Measurements from ENCODE around the gene COX7B. TPM values are rescaled to one million over a fixed set of nuclear protein-coding genes. Genes with fewer than 3 reads are reported as not detected.
"Not testable (repeated sequence)": the region's sequence is repeated elsewhere in the genome, so short reads cannot be mapped to it uniquely, and the experiment has no call there.

The COX7B gene, protein sequence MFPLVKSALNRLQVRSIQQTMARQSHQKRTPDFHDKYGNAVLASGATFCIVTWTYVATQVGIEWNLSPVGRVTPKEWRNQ
- 456 and 473 TPM in 2 replicates for total RNA-seq (2012; rRNA removed)

DNA sequence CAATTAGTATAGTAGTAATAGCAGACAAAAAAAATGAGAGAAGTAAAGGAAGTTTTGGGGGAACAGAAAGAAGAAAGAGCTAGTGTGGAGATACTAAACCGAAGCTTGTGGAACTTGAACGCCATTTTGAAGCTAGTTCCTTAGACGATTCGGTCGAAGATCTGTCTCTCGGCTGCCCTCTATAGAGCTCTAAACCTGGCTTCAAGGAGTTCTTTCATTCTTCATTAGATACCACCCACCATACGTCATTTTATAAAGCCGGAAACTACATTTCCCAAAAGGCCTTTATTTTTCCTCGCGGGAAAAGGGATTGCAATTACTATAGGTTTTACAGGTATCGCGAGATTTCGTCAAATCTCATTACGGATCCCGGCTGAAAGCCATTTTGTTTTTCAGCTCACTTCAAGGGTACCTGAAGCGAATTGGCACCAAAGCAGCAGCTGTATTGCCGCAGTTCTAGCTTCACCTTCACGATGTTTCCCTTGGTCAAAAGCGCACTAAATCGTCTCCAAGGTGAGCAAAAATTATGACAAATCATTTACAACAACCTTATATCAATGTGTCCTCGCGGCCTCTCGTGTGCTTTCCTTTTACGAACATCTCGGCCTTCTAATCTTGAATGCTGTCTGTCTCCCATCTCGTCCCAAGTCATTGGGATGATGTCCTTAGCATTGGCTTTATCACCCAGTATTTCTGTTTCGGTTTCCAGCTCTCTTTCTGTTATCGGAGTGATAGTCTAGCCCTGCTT, at the start of gene COX7B:
Gene COX7B (plus strand): TSS at position 388 of the 748 bp plus-strand sequence. CDS start 86 bp downstream, at position 474.
- Histone ChIP-seq H3K9ac (ENCODE audit: low read depth, low read length) (peak within 1 kb of the TSS; percentile 83), H3K4me1 (ENCODE audit: control insufficient read depth, insufficient read depth, low read length) (no peaks in the 10 kb centered on the region), H3K9me3 (replicated peaks; ENCODE audit: low read length) (no peaks in the 10 kb centered on the region), H3K4me2 (ENCODE audit: low read length) (peak within 1 kb of the TSS; percentile 66), H3K4me3 (ENCODE audit: low read length) (peak within 1 kb of the TSS; percentile 71), H3K27me3 (ENCODE audit: control insufficient read depth, insufficient read depth, low read length) (no peaks in the 10 kb centered on the region), H3K36me3 (ENCODE audit: insufficient read depth, low read length) (peaks cover 3% of the 10 kb centered on the region)

DNA sequence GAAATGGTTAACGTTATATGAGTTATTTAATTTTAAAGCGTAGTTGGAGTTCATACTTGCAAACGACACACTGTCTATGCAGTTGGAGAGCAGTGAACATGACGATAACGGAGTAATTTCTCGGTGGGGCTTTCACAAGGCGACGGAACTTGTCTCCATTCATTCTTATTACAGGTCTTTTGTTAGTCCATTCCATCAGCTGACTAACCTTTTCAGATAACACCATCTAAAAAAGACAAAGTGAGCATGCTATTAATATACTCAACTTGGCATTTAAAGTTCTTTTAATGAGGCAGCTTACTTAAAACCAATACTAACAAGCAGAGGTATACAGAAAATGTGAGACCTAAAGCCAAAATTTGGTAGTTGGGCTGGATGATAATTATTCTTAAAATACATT, 23.9 kb upstream of the COX7B start:
- Histone ChIP-seq H3K9me3 (replicated peaks; ENCODE audit: low read length) (no peaks in the 10 kb centered on the region), H3K4me2 (ENCODE audit: low read length) (no peak overlapping the region), H3K9ac (ENCODE audit: low read depth, low read length) (no peak overlapping the region), H3K36me3 (ENCODE audit: insufficient read depth, low read length) (no peaks in the 10 kb centered on the region), H3K27me3 (ENCODE audit: control insufficient read depth, insufficient read depth, low read length) (no peaks in the 10 kb centered on the region), H3K4me3 (ENCODE audit: low read length) (no peak overlapping the region), H3K4me1 (ENCODE audit: control insufficient read depth, insufficient read depth, low read length) (no peaks in the 10 kb centered on the region)

DNA sequence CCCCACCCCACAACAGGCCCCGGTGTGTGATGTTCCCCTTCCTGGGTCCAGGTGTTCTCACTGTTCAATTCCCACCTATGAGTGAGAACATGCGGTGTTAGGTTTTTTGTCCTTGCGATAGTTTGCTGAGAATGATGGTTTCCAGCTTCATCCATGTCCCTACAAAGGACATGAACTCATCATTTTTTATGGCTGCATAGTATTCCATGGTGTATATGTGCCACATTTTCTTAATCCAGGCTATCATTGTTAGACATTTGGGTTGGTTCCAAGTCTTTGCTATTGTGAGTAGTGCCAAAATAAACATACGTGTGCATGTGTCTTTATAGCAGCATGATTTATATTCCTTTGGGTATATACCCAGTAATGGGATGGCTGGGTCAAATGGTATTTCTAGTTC, 17.9 kb upstream of the COX7B start:
- H3K9ac ChIP-seq (ENCODE audit: low read depth, low read length); H3K27me3 ChIP-seq (ENCODE audit: control insufficient read depth, insufficient read depth, low read length); H3K4me1 ChIP-seq (ENCODE audit: control insufficient read depth, insufficient read depth, low read length); H3K9me3 ChIP-seq (replicated peaks; ENCODE audit: low read length); H3K4me3 ChIP-seq (ENCODE audit: low read length); H3K36me3 ChIP-seq (ENCODE audit: insufficient read depth, low read length); H3K4me2 ChIP-seq (ENCODE audit: low read length): not testable (repeated sequence)

DNA sequence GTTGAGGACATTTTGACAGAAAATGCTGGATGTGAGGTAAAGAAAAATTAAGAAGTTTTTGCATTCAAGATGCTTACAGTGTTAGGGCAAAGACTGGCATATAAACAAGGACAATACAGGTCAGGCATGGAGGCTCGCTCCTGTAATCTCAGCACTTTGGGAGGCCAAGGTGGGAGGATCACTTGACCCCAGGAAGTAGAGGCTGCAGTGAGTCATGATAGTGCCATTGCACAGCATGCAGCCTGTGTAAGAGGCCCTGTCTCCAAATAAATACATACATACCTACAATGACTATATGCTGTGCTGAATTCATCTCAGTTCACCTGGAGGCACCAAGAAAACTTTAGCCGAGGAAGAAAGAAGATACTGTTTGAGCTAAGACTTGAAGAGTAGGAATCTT, 6.4 kb upstream of the COX7B start:
- Histone ChIP-seq H3K36me3 (ENCODE audit: insufficient read depth, low read length) (no peaks in the 10 kb centered on the region), H3K9me3 (replicated peaks; ENCODE audit: low read length) (no peaks in the 10 kb centered on the region), H3K9ac (ENCODE audit: low read depth, low read length) (no peak overlapping the region), H3K4me3 (ENCODE audit: low read length) (no peak overlapping the region), H3K4me2 (ENCODE audit: low read length) (peak overlapping the region; percentile 76), H3K27me3 (ENCODE audit: control insufficient read depth, insufficient read depth, low read length) (no peaks in the 10 kb centered on the region), H3K4me1 (ENCODE audit: control insufficient read depth, insufficient read depth, low read length) (peaks cover 3% of the 10 kb centered on the region)

DNA sequence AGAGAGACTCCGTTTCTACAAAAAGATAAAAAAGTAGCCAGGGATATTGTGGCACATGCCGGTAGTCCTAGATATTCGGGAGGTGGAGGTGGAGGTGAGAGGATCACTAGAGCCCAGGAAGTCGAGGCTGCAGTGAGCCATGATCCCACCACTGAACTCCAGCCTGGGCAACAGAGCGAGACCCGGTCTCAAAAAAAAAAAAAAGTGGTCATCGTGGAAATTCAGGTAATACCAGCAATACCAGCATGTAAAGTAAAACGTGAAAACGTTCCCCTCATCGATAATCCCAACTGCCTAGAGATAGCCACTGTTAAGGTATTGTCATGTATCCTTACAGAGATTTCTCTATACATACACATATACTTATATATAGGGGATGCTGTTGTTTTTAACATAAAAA, 5.6 kb upstream of the COX7B start:
- Histone ChIP-seq H3K4me2 (ENCODE audit: low read length) (peak overlapping the region; percentile 76), H3K36me3 (ENCODE audit: insufficient read depth, low read length) (no peaks in the 10 kb centered on the region), H3K9ac (ENCODE audit: low read depth, low read length) (peak overlapping the region; percentile 91), H3K4me3 (ENCODE audit: low read length) (peak overlapping the region; percentile 92), H3K4me1 (ENCODE audit: control insufficient read depth, insufficient read depth, low read length) (peaks cover 3% of the 10 kb centered on the region), H3K9me3 (replicated peaks; ENCODE audit: low read length) (no peaks in the 10 kb centered on the region), H3K27me3 (ENCODE audit: control insufficient read depth, insufficient read depth, low read length) (no peaks in the 10 kb centered on the region)

DNA sequence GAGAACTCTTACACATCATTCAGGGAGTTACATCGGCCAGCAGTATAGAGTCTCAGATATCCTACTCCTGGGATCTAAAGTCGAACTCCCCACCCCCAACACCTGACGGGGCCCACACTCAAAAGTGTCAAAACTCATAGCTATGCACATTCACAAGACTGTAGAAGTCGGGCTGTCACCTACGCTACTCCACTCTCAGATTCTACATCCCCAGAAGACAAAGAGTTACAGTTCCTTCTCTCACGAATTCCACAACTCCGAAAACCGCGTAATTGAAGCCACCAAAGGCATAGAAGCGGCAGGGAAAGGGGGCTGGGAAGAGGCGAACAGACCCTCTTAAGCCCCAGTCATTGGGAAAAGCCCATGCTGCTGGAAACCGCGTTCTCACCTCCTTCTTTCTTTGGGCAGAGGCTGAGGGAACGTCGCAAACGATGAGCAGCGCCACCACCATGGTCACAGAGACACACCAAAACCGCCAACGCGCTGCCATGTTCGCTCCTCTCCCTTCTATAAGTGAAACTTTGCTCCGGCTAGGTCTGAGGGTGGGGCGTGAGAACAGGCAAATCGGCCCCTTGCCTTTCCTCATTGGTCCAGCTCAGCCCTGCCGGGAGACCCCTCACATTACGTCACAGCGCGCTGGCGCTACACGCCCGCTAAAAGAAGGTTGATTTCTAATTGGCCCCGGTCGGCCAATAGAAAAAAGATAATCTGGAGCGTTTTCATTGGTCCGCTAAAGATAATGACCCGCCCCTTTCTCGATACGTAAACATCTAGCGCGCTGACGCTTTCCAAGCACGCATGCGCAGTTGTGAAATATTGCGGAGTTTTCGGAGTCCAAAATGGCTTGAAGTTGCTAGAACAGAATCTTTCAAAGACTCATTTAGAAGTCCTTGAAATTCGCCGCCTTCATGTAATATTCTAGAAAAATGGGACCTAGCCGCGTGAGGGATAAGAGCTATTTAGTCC, 4.1 kb upstream of the COX7B start, which contains the start of gene MAGT1:
Gene MAGT1 (minus strand): TSS at position 515 of the 966 bp plus-strand sequence. CDS start 25 bp downstream, at position 490.
- peak within 1 kb of the TSS; percentile 76 for H3K4me2 ChIP-seq (ENCODE audit: low read length)
- H3K4me3 ChIP-seq (ENCODE audit: low read length): peak within 1 kb of the TSS; percentile 92
- H3K27me3 ChIP-seq (ENCODE audit: control insufficient read depth, insufficient read depth, low read length): no peaks in the 10 kb centered on the region
- no peaks in the 10 kb centered on the region for H3K9me3 ChIP-seq (replicated peaks; ENCODE audit: low read length)
- peaks cover 3% of the 10 kb centered on the region for H3K4me1 ChIP-seq (ENCODE audit: control insufficient read depth, insufficient read depth, low read length)
- peak within 1 kb of the TSS; percentile 91 for H3K9ac ChIP-seq (ENCODE audit: low read depth, low read length)
- no peaks in the 10 kb centered on the region for H3K36me3 ChIP-seq (ENCODE audit: insufficient read depth, low read length)

DNA sequence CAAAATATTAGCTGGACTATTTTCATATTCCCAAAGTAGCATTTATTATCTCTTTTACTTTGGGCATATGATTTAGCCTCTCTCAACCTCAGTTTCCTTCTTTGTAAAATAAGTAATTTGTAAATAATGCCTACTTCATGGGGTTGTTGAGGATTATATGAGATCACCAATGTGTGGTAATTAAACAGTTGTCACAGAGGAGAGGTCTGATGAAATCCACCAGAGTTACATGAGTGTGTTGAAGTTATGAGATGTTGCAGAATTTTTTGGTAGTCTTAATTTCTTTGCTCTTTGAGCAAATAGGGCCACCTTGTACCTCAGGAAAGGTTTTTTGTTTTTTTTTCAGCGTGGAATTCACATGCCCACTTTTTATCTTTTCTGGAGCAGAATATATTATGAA, 1.4 kb downstream of the COX7B start:
- Histone ChIP-seq H3K9ac (ENCODE audit: low read depth, low read length) (peak overlapping the region; percentile 83), H3K4me2 (ENCODE audit: low read length) (peak overlapping the region; percentile 65), H3K27me3 (ENCODE audit: control insufficient read depth, insufficient read depth, low read length) (no peaks in the 10 kb centered on the region), H3K4me3 (ENCODE audit: low read length) (peak overlapping the region; percentile 71), H3K36me3 (ENCODE audit: insufficient read depth, low read length) (peaks cover 6% of the 10 kb centered on the region), H3K9me3 (replicated peaks; ENCODE audit: low read length) (no peaks in the 10 kb centered on the region), H3K4me1 (ENCODE audit: control insufficient read depth, insufficient read depth, low read length) (no peaks in the 10 kb centered on the region)

DNA sequence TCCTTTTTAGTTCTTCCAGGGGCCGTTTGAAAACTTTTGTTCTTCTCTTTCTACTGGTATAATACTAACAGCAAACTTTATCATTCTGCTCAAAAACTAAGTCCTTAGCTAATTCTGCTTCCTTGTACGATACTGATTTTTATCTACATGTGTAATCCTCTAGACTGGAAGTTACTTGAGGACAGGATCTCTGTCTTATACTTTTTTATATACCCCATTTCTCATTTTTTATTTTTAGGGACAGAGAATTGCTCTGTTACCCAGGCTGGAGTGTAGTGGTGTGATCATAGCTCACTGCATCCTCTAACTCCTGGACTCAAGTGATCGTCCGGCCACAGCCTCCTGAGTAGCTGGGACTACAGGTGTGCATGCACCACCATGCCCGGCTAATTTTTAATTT, 2.2 kb downstream of the COX7B start:
- Histone ChIP-seq H3K4me2 (ENCODE audit: low read length) (peak overlapping the region; percentile 65), H3K9me3 (replicated peaks; ENCODE audit: low read length) (no peaks in the 10 kb centered on the region), H3K9ac (ENCODE audit: low read depth, low read length) (no peak overlapping the region), H3K27me3 (ENCODE audit: control insufficient read depth, insufficient read depth, low read length) (no peaks in the 10 kb centered on the region), H3K36me3 (ENCODE audit: insufficient read depth, low read length) (peaks cover 6% of the 10 kb centered on the region), H3K4me1 (ENCODE audit: control insufficient read depth, insufficient read depth, low read length) (no peaks in the 10 kb centered on the region), H3K4me3 (ENCODE audit: low read length) (no peak overlapping the region)

DNA sequence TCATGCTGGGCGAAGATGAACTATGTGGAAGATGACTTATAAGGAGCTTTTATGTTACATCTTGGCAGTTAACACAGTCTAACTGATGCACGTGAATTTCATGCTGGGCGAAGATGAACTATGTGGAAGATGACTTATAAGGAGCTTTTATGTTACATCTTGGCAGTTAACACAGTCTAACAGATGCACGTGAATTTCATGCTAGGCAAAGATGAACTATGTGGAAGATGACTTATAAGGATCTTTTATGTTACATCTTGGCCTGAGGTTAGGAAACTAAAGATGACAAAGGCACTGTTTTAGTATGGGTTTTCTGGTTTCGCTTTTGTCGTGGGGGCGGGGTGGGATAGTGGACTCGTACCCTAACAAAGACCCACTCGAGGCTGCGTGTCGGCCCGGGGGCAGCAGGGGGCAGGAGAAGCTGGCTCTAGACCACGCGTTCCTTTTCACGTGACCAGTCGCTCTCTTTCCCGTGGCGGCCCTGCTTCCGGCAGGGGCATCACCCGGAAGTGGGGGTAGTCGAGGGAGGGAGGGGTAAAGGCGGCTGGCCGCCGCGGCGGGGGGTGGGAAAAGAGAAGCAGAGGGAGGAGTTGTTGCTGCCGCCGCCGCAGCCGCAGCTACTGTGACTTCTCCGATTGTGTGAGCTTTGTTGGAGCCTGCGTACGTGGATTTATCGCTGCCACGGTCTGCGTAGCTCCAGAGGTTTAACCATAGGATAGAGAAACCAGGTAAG, 11.0 kb downstream of the COX7B start, which contains the start of gene ATP7A:
Gene ATP7A (plus strand): TSS at position 586 of the 733 bp plus-strand sequence. CDS start 60,949 bp downstream, outside the sequence.
- peak within 1 kb of the TSS; percentile 89 for H3K9ac ChIP-seq (ENCODE audit: low read depth, low read length)

DNA sequence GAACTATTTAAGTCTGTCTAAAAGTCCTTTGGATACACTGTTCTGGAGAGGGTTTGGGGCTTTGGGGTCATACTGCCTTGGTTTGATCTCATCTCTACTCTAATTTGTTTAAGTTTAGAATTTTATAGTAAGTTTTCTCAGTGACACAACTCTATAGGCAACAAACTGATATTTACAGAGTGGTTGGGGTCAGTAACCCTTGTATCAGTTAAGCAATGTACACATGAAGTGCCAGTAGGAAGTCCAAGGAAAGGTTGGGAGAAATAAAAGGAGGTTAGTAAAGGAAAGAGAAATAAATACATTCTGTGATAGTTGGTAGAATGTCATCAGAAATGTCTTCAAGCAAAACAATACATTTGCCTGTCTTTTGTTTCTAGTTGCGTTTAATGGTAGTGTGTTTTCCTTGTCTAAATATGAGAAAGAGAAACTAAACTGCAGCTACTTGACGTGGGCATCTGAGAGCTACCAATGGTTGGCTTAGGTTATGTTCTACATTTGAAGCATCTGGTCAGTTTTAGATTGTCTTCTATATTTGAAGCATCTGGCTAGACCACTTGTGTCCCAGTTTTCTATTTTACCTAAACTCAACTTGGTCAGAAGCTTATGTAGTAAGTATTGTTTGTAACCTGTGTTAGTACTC, 18.1 kb downstream of the COX7B start:
- no peaks in the 10 kb centered on the region for H3K9me3 ChIP-seq (replicated peaks; ENCODE audit: low read length)
- H3K4me2 ChIP-seq (ENCODE audit: low read length): no peak overlapping the region
- no peaks in the 10 kb centered on the region for H3K27me3 ChIP-seq (ENCODE audit: control insufficient read depth, insufficient read depth, low read length)
- H3K36me3 ChIP-seq (ENCODE audit: insufficient read depth, low read length): no peaks in the 10 kb centered on the region
- H3K4me3 ChIP-seq (ENCODE audit: low read length): no peak overlapping the region
- no peak overlapping the region for H3K9ac ChIP-seq (ENCODE audit: low read depth, low read length)
- H3K4me1 ChIP-seq (ENCODE audit: control insufficient read depth, insufficient read depth, low read length): no peaks in the 10 kb centered on the region

More for the DNA sequence above, 11.0 kb downstream of the COX7B start, which contains the start of gene ATP7A:
- peak within 1 kb of the TSS; percentile 83 for H3K4me2 ChIP-seq (ENCODE audit: low read length)
- peak within 1 kb of the TSS; percentile 87 for H3K4me3 ChIP-seq (ENCODE audit: low read length)
- no peaks in the 10 kb centered on the region for H3K9me3 ChIP-seq (replicated peaks; ENCODE audit: low read length)
- H3K36me3 ChIP-seq (ENCODE audit: insufficient read depth, low read length): no peaks in the 10 kb centered on the region
- no peaks in the 10 kb centered on the region for H3K27me3 ChIP-seq (ENCODE audit: control insufficient read depth, insufficient read depth, low read length)
- H3K4me1 ChIP-seq (ENCODE audit: control insufficient read depth, insufficient read depth, low read length): no peaks in the 10 kb centered on the region
